HG02885 (cell line): ENCODE results near the gene UHMK1.
"Not testable (repeated sequence)": the region's sequence is repeated elsewhere in the genome, so short reads cannot be mapped to it uniquely, and the experiment has no call there.

Experiments
- ATAC-seq: cut with Tn5 transposase; IDR thresholded peaks from one replicate; pipeline ENCODE4 v1.9.1; 2021; ENCODE audit warnings: mild to moderate bottlenecking; ENCODE audit not compliant: unreplicated experiment, poor library complexity

The UHMK1 gene

GRCh38 chr1:162561616-162562469 lies 64.2 kb downstream of the UHMK1 start, which contains the start of gene UAP1:
TSS of gene UAP1 (plus strand) at chr1:162561722. CDS start at chr1:162566069, 4,347 bp downstream.
- peak; percentile 39 for ATAC-seq

DNA sequence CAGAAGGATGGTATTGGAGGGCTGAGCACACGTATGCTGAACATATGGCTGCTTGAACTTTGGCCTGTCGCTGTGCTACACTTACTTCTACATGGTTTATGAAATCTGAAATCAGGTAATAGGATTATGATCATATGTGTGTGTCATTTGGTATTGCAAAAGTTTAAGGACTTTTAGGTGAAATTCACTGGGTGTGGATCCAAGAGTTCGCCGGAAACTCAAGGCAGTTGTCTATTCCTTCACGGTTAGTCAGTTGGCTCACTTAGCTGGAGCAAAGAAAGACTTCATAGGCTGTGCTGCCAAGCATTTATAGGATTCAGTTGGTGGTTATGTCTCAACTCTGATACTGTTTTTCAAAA lies 64.8 kb downstream of the UHMK1 start:
- no peak for ATAC-seq

- no peak for ATAC-seq
These were observed 67.2 kb downstream of the UHMK1 start for GRCh38 chr1:162564762-162565218.

GRCh38 chr1:162565460-162565859 lies 67.8 kb downstream of the UHMK1 start:
- no peak for ATAC-seq

DNA sequence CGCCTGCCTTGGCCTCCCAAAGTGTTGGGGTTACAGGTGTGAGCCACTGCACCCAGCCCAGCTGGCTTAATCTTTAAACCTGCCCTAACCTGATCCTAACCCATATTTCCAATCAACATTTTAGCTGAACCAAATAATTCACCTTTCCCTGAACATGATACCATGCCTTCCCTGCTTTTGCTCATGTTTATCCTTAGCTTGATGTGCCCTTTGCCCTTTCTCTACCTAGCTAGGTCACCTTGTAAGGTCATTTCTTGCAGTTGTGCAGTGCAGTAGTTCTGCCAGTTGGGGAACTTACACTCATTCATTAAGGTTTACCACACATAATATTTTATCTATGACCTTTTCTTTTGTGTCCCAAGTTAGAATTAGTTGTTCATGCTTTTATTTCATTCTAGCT lies 69.3 kb downstream of the UHMK1 start:
- ATAC-seq: no peak

GRCh38 chr1:162568802-162569201 lies 71.2 kb downstream of the UHMK1 start:
- ATAC-seq: no peak

DNA sequence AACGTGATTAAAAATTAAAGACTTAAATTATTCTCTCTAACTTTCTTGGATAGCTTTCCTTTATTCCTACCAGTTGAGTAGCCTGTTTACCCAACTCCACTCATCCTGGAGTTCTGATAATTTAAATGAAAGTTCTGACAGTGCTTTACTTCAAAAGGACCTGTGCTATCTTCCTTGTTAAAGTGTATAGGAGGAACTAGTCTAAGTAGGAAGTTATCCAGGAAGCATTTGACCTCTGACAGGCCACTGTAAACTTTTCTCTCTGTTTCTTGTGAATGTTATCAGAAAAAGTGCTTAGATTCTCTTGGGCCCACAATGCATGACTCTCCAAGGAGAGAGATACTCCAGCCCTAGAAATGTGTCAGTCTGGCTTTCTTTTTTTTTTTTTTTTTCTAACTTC lies 73.1 kb downstream of the UHMK1 start:
- ATAC-seq: no peak

DNA sequence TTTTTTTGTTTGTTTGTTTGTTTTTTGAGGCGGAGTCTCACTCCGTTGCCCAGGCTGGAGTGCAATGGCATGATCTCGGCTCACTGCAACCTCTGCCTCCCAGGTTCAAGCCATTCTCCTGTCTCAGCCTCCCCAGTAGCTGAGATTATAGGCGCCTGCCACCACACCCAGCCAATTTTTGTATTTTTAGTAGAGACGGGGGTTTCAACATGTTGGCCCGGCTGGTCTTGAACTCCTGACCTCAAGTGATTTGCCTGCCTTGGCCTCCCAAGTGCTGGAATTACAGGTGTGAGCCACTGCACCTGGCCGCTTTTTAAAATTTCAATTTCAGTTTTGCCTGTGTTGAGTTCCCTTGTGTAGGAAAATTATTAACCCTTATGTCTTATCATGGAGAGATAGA lies 73.5 kb downstream of the UHMK1 start:
- not testable (repeated sequence) for ATAC-seq

- no peak for ATAC-seq
These were observed 74.1 kb downstream of the UHMK1 start for GRCh38 chr1:162571696-162572095.

DNA sequence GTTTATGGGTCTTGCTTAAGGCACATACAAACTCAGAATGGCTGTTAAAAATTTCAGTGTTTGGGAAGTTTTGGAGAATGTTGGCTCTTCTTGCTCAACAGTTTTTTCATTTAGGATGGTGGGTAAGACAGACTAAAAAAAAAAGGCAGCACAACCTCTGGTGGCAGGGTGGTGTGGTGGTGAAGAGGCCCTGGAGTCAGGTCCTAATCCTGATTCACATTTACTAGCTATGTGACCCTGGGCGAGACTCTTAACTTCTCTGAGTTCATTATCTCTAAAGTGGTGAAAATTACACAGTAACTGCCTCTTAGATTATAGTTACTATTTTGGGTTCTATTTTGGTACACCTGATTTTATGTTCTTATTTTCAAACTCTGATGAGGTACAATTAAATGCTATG lies 75.5 kb downstream of the UHMK1 start:
- no peak for ATAC-seq

DNA sequence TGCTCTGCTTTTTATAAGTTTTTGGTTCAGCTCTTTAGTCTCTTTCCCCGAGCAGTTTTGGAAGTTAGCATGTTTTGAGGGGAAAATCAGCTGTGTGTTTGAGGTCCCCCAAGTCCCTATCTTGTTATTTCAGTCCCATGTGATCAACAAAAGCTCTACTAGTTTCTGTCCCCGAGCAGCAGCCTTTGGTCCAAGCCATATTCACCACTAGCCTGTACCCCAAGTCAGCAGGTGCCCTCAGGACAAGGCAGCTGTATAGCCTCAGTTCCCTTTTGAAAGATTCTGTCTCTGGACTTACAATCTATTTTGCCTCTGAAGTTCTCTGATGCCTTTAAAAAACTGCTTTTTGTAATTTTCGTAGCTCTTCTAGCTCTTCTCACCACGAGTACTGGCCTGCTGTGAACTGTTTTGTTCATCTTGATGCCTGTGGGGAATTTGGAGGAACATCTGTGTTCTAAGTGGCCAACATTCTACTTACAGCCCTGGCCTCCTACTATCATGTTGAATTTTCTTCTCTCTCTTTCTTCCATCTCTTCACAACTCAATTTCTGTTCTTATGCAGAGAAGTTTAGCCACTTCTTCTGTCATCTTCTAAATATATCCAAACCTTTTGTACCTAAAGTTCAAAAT lies 80.6 kb downstream of the UHMK1 start:
- no peak for ATAC-seq

DNA sequence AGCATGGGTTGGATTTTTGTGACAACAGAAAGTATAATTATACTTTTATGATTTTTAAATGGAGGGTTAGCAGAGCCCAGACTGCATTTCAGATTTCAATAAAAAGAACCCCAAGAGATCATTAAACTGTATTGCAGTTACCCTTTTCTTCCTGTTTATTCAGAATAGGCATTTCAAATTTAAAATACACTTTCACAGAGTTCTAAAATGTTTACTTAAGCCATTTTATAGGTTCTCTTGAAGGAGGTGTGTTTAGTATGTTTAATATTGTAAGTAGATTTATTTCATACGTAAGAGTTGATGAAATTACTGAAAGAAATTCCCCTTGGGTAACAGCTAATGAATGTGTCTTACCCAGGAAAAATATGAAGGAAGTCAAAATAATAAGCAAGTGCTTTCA lies 81.3 kb downstream of the UHMK1 start:
- ATAC-seq: no peak
